SU-DHL-6 (cell line): Measurements from ENCODE around the gene SRPK3.

Experiments
- CTCF ChIP-seq: fragments of 200-600 bp; sonication (generic); IDR thresholded peaks from one replicate; pipeline ENCODE4 v1.5.1; 2017; ENCODE audit warnings: antibody characterized with exemption, mild to moderate bottlenecking, low read length, moderate library complexity; ENCODE audit not compliant: insufficient read depth, poor library complexity, severe bottlenecking
- EZH2phosphoT487 ChIP-seq: fragments of 200-600 bp; sonication (generic), shearing (Covaris generic); conservative IDR thresholded peaks from 2 replicates; pipeline ENCODE4 v1.6.1; 2018; ENCODE audit warnings: mild to moderate bottlenecking, antibody characterized with exemption, low read length, moderate library complexity, mixed read lengths

- TF ChIP-seq CTCF = no peak
- no peak for TF ChIP-seq EZH2phosphoT487
These were observed 15.4 kb upstream of the SRPK3 start for GRCh38 chrX:153765138-153766079.
